Skeletal muscle tissue (tissue), 1 donor: ENCODE measurements around the gene MBD3L3. TPM values are rescaled to one million over a fixed set of nuclear protein-coding genes. Genes with fewer than 3 reads are reported as not detected.

ENCODE experiments used
- total RNA-seq: library from RNA; depleted of rRNA; stranded (reverse); fragments of >200 nt; gene quantifications from one replicate; pipeline ENCODE4 v1.2.3, GENCODE V29; 2014

Gene MBD3L3
- total RNA-seq, 1 donor from 2014 or later = not detected

Other genes with a start within 250 kb of the MBD3L3 start
- gene ADGRE1, start 171.1 kb downstream of the MBD3L3 start, total RNA-seq = 1.6 TPM
- not detected for gene MBD3L2B, start 37.2 kb downstream of the MBD3L3 start, total RNA-seq
- not detected for gene MBD3L5, start 28.1 kb downstream of the MBD3L3 start, total RNA-seq
- not detected for gene MBD3L4, start 18.5 kb downstream of the MBD3L3 start, total RNA-seq
- gene MBD3L2, start 9.4 kb downstream of the MBD3L3 start, total RNA-seq = not detected
- 16.7 TPM for gene ZNF557, start 11.0 kb upstream of the MBD3L3 start, total RNA-seq
- 38.6 TPM for gene INSR, start 235.7 kb upstream of the MBD3L3 start, total RNA-seq